Measurements from ENCODE around the gene ZDHHC22.

DNA sequence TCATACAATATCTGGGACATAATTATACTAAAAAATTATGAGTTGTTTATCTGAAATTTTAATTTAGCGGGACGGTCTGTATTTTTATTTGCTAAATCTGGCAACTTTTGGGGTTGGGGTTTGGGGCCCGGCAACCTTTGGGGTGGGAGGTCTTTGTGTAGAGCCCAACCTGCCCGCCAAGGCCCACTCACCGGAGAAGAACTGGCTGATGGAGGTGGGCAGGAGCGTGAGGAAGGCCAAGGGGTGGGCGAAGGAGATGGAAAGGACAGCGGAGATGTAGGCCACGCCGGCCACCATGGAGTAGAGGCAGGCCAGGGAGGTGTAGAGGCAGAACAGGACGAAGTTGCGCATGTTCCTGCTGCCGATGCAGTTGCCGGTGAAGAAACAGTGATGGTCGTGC is 2.6 kb downstream of the ZDHHC22 start:
- TF ChIP-seq, protein P1, sequence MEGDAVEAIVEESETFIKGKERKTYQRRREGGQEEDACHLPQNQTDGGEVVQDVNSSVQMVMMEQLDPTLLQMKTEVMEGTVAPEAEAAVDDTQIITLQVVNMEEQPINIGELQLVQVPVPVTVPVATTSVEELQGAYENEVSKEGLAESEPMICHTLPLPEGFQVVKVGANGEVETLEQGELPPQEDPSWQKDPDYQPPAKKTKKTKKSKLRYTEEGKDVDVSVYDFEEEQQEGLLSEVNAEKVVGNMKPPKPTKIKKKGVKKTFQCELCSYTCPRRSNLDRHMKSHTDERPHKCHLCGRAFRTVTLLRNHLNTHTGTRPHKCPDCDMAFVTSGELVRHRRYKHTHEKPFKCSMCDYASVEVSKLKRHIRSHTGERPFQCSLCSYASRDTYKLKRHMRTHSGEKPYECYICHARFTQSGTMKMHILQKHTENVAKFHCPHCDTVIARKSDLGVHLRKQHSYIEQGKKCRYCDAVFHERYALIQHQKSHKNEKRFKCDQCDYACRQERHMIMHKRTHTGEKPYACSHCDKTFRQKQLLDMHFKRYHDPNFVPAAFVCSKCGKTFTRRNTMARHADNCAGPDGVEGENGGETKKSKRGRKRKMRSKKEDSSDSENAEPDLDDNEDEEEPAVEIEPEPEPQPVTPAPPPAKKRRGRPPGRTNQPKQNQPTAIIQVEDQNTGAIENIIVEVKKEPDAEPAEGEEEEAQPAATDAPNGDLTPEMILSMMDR (IDR thresholded peaks at IDR 0.05; ENCODE audit: poor library complexity, severe bottlenecking): no peak
- no peak for TF ChIP-seq EZH2 (IDR thresholded peaks at IDR 0.05; ENCODE audit: borderline replicate concordance, insufficient read depth, low read length, poor library complexity, severe bottlenecking)
- TF ChIP-seq EP300 (conservative IDR thresholded peaks at IDR 0.05; ENCODE audit: poor library complexity, severe bottlenecking): no peak
- no peak for TF ChIP-seq SMC3 (conservative IDR thresholded peaks at IDR 0.05; ENCODE audit: poor library complexity)
- TF ChIP-seq POLR2AphosphoS5 (IDR thresholded peaks at IDR 0.05): no peak
- TF ChIP-seq TAF1 (IDR thresholded peaks at IDR 0.05; ENCODE audit: low read depth): no peak
- TF ChIP-seq, protein P2, sequence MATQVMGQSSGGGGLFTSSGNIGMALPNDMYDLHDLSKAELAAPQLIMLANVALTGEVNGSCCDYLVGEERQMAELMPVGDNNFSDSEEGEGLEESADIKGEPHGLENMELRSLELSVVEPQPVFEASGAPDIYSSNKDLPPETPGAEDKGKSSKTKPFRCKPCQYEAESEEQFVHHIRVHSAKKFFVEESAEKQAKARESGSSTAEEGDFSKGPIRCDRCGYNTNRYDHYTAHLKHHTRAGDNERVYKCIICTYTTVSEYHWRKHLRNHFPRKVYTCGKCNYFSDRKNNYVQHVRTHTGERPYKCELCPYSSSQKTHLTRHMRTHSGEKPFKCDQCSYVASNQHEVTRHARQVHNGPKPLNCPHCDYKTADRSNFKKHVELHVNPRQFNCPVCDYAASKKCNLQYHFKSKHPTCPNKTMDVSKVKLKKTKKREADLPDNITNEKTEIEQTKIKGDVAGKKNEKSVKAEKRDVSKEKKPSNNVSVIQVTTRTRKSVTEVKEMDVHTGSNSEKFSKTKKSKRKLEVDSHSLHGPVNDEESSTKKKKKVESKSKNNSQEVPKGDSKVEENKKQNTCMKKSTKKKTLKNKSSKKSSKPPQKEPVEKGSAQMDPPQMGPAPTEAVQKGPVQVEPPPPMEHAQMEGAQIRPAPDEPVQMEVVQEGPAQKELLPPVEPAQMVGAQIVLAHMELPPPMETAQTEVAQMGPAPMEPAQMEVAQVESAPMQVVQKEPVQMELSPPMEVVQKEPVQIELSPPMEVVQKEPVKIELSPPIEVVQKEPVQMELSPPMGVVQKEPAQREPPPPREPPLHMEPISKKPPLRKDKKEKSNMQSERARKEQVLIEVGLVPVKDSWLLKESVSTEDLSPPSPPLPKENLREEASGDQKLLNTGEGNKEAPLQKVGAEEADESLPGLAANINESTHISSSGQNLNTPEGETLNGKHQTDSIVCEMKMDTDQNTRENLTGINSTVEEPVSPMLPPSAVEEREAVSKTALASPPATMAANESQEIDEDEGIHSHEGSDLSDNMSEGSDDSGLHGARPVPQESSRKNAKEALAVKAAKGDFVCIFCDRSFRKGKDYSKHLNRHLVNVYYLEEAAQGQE (IDR thresholded peaks at IDR 0.05; ENCODE audit: borderline replicate concordance): no peak
- TF ChIP-seq RAD21 (conservative IDR thresholded peaks at IDR 0.05): no peak
- no peak for TF ChIP-seq MXI1 (conservative IDR thresholded peaks at IDR 0.05; ENCODE audit: poor library complexity, severe bottlenecking)

Measured in neural cell (in vitro differentiated cells).